HEK293T (cell line): ENCODE data around the gene SGMS1.

Experiments
- ARNT ChIP-seq: fragments of 450-650 bp; IDR thresholded peaks from 2 replicates; pipeline ENCODE4 v1.6.1; 2017; ENCODE audit warnings: mild to moderate bottlenecking
- BHLHE40 ChIP-seq: fragments of 450-650 bp; IDR thresholded peaks from 2 replicates; pipeline ENCODE4 v1.6.1; 2016; ENCODE audit warnings: mild to moderate bottlenecking, moderate library complexity, borderline replicate concordance
- FOXK2 ChIP-seq: fragments of 450-650 bp; IDR thresholded peaks from 2 replicates; pipeline ENCODE4 v1.6.1; 2016; ENCODE audit warnings: mild to moderate bottlenecking
- FOXM1 ChIP-seq: fragments of 450-650 bp; IDR thresholded peaks from 2 replicates; pipeline ENCODE4 v1.6.1; 2017; ENCODE audit warnings: mild to moderate bottlenecking, borderline replicate concordance
- NFRKB ChIP-seq: fragments of 450-650 bp; IDR thresholded peaks from 2 replicates; pipeline ENCODE4 v1.6.1; 2016; ENCODE audit warnings: mild to moderate bottlenecking, moderate library complexity
- TARDBP ChIP-seq: fragments of 450-650 bp; IDR thresholded peaks from 2 replicates; pipeline ENCODE4 v1.6.1; 2016
- ZNF384 ChIP-seq: fragments of 450-650 bp; IDR thresholded peaks from 2 replicates; pipeline ENCODE4 v1.6.1; 2016

DNA sequence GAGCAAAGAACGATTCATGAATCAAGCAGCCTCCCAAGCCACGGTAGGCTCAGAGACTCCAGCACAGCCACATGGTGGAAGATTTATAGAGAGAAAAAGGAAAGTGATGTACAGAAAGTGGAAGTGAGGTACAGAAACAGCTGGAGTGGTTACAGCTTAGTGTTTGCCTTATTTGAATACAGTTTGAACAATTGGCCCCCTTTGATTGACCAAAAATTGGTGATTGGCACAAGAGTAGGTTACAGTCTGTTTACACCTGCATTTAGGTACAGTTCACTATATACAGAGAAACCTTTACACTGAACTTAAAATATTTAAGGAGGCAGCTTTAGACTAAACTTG lies 236.1 kb downstream of the SGMS1 start:
- TF ChIP-seq ZNF384 = no peak
- TF ChIP-seq FOXM1 = no peak
- no peak for TF ChIP-seq FOXK2
- TF ChIP-seq NFRKB = no peak
- TF ChIP-seq ARNT = no peak
- TF ChIP-seq BHLHE40 = no peak
- TF ChIP-seq TARDBP = no peak
